Osteocyte (in vitro differentiated cells): ENCODE measurements around the gene TMEM270. TPM values are rescaled to one million over a fixed set of nuclear protein-coding genes. Genes with fewer than 3 reads are reported as not detected.

Experiments
- DNase-seq: peaks from one replicate; pipeline ENCODE4 v3.0.0; 2021; ENCODE audit warnings: mixed read lengths; ENCODE audit not compliant: unreplicated experiment; ENCODE audit errors: extremely low spot score
- H3K27ac Mint-ChIP-seq: one replicate; pipeline ENCODE4 v1.8.0; 2021; ENCODE audit warnings: mild to moderate bottlenecking, mixed read lengths; ENCODE audit not compliant: unreplicated experiment
- H3K27me3 Mint-ChIP-seq: one replicate; pipeline ENCODE4 v1.8.0; 2021; ENCODE audit warnings: mixed read lengths; ENCODE audit not compliant: unreplicated experiment
- H3K36me3 Mint-ChIP-seq: one replicate; pipeline ENCODE4 v1.8.0; 2021; ENCODE audit warnings: mixed read lengths; ENCODE audit not compliant: unreplicated experiment
- H3K4me1 Mint-ChIP-seq: one replicate; pipeline ENCODE4 v1.8.0; 2021; ENCODE audit warnings: mixed read lengths; ENCODE audit not compliant: unreplicated experiment
- H3K4me3 Mint-ChIP-seq: one replicate; pipeline ENCODE4 v1.8.0; 2021; ENCODE audit warnings: mild to moderate bottlenecking, moderate library complexity, mixed read lengths; ENCODE audit not compliant: unreplicated experiment
- H3K9me3 Mint-ChIP-seq: one replicate; pipeline ENCODE4 v1.8.0; 2021; ENCODE audit warnings: mixed read lengths; ENCODE audit not compliant: unreplicated experiment
- CTCF ChIP-seq: fragments of 200-600 bp; sonication (generic); IDR thresholded peaks from 2 replicates; pipeline ENCODE4 v1.5.0; 2021; ENCODE audit warnings: antibody characterized with exemption, mild to moderate bottlenecking, moderate library complexity
- total RNA-seq: library from RNA; stranded (reverse); gene quantifications from 2 replicates; pipeline ENCODE4 v1.2.1, GENCODE V29; 2021

The TMEM270 gene
- total RNA-seq, 1 donor from 2014 or later = not detected

GRCh38 chr7:73839290-73839689, 21.7 kb upstream of the TMEM270 start:
- Mint-ChIP-seq H3K27ac (no peak overlapping the region), H3K9me3 (no peaks in the 10 kb centered on the region), H3K27me3 (no peaks in the 10 kb centered on the region), H3K4me1 (peaks cover 4% of the 10 kb centered on the region), H3K4me3 (no peak overlapping the region), H3K36me3 (no peaks in the 10 kb centered on the region)
- TF ChIP-seq CTCF = no peak
- DNase-seq = no peak

- H3K36me3 Mint-ChIP-seq = no peaks in the 10 kb centered on the region
- no peak for DNase-seq
- no peaks in the 10 kb centered on the region for H3K9me3 Mint-ChIP-seq
- no peaks in the 10 kb centered on the region for H3K27me3 Mint-ChIP-seq
- H3K4me3 Mint-ChIP-seq = no peak overlapping the region
- H3K4me1 Mint-ChIP-seq = peaks cover 12% of the 10 kb centered on the region
- no peak overlapping the region for H3K27ac Mint-ChIP-seq
- no peak for TF ChIP-seq CTCF
Measured at GRCh38 chr7:73839743-73840714, 20.9 kb upstream of the TMEM270 start.

- H3K9me3 Mint-ChIP-seq = no peaks in the 10 kb centered on the region
- H3K4me3 Mint-ChIP-seq = peak overlapping the region; percentile 38
- H3K27me3 Mint-ChIP-seq = no peaks in the 10 kb centered on the region
- no peak for TF ChIP-seq CTCF
- H3K27ac Mint-ChIP-seq = no peak overlapping the region
- no peak for DNase-seq
- H3K4me1 Mint-ChIP-seq = peaks cover 15% of the 10 kb centered on the region
- no peaks in the 10 kb centered on the region for H3K36me3 Mint-ChIP-seq
Measured at GRCh38 chr7:73840715-73841379, 20.1 kb upstream of the TMEM270 start.

GRCh38 chr7:73841689-73842066, 19.3 kb upstream of the TMEM270 start:
- no peaks in the 10 kb centered on the region for H3K9me3 Mint-ChIP-seq

More at GRCh38 chr7:73841689-73842066, 19.3 kb upstream of the TMEM270 start:
- no peaks in the 10 kb centered on the region for H3K36me3 Mint-ChIP-seq
- no peak overlapping the region for H3K27ac Mint-ChIP-seq
- H3K4me3 Mint-ChIP-seq = peak overlapping the region; percentile 88
- peaks cover 18% of the 10 kb centered on the region for H3K4me1 Mint-ChIP-seq
- no peak for TF ChIP-seq CTCF
- no peak for DNase-seq
- no peaks in the 10 kb centered on the region for H3K27me3 Mint-ChIP-seq
